ENCODE results near the gene CARD16.
A peak's percentile ranks its signal among the peaks of the same experiment; 100 is the strongest.

DNA sequence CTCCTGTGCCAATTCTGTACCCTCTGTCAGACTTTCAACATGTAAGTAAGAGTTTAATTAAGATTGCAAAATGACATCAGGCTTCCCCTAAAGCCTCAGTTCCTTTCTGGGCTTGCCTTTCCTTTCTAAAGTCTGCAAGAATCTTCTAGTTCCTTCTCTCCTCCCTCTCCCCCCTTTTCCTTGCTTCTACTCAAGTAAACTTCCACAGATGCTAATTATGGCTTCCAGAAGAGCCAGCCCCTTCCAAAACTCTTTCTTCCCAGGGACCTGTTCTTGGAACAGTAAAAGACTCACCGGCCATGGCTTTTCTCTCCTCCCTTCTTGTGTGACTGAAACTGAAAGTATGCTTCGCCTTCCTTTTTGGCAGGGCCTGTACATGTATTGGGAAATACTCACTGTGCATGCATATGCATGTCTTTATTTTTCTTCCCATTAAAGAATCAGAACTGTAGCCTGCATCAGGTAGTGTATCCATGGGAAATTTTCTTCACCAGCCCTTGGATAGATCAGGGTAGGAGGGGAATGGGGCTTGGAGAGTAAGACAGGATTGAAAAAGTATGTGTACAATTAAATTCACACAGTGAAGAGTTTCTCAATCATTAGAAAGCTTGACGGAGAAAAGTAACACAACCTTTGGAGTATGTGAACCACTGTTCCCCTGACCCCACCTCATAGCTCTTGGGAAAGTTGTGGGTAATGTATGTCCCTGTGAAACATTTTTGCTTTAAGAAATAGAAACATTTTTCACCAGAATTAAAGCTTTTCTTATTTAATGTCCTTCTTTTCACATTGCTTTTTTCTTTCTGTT, 10.1 kb downstream of the CARD16 start, which contains the start of gene CASP1:
- TF ChIP-seq, protein P1, sequence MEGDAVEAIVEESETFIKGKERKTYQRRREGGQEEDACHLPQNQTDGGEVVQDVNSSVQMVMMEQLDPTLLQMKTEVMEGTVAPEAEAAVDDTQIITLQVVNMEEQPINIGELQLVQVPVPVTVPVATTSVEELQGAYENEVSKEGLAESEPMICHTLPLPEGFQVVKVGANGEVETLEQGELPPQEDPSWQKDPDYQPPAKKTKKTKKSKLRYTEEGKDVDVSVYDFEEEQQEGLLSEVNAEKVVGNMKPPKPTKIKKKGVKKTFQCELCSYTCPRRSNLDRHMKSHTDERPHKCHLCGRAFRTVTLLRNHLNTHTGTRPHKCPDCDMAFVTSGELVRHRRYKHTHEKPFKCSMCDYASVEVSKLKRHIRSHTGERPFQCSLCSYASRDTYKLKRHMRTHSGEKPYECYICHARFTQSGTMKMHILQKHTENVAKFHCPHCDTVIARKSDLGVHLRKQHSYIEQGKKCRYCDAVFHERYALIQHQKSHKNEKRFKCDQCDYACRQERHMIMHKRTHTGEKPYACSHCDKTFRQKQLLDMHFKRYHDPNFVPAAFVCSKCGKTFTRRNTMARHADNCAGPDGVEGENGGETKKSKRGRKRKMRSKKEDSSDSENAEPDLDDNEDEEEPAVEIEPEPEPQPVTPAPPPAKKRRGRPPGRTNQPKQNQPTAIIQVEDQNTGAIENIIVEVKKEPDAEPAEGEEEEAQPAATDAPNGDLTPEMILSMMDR (IDR thresholded peaks at IDR 0.05) = no peak
- TF ChIP-seq POLR2A (IDR thresholded peaks at IDR 0.05; ENCODE audit: low read depth) (no peak), POLR2AphosphoS5 (IDR thresholded peaks at IDR 0.05) (peak; percentile 37 to 72)

All from esophagus muscularis mucosa (tissue), 3 donors.